Measurements from ENCODE around the gene SPAG6.
"Not testable (repeated sequence)": the region's sequence is repeated elsewhere in the genome, so short reads cannot be mapped to it uniquely, and the experiment has no call there.

SPAG6 gene

DNA sequence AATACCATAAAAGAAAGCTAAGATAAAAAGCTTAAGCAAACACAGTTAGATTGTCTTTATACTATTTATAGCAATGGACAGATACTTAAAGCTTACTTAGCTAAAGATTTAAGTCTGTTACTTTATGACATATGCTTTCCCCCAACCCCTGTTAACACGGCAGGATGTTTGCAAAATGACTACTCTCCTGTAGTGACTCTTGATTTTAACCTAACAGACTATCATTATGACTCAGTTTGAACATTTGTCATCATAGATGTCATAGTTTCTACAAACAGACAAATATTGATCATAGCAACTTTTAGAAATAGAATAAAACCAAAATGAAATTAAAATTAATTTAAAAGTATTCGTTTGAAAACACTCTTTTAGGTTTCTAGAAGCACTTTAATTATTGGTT is 36.9 kb upstream of the SPAG6 start:
- no peaks in the 10 kb centered on the region for H3K27me3 ChIP-seq (ENCODE audit: insufficient read depth, poor library complexity, severe bottlenecking)
- no peak overlapping the region for H3K27ac ChIP-seq (replicated peaks)
- DNase-seq (ENCODE audit: low read depth in 1 of 2, low spot score in 1 of 2), result no peak
- H3K4me3 ChIP-seq (replicated peaks; ENCODE audit: insufficient read depth, low read length), result no peak overlapping the region
- TF ChIP-seq, protein P1, sequence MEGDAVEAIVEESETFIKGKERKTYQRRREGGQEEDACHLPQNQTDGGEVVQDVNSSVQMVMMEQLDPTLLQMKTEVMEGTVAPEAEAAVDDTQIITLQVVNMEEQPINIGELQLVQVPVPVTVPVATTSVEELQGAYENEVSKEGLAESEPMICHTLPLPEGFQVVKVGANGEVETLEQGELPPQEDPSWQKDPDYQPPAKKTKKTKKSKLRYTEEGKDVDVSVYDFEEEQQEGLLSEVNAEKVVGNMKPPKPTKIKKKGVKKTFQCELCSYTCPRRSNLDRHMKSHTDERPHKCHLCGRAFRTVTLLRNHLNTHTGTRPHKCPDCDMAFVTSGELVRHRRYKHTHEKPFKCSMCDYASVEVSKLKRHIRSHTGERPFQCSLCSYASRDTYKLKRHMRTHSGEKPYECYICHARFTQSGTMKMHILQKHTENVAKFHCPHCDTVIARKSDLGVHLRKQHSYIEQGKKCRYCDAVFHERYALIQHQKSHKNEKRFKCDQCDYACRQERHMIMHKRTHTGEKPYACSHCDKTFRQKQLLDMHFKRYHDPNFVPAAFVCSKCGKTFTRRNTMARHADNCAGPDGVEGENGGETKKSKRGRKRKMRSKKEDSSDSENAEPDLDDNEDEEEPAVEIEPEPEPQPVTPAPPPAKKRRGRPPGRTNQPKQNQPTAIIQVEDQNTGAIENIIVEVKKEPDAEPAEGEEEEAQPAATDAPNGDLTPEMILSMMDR (IDR thresholded peaks at IDR 0.05; ENCODE audit: insufficient read depth, low read length), result no peak
- TF ChIP-seq POLR2AphosphoS5 (IDR thresholded peaks at IDR 0.05; ENCODE audit: low read depth) (no peak), GABPA (IDR thresholded peaks at IDR 0.05; ENCODE audit: low read depth) (no peak), SPI1 (IDR thresholded peaks at IDR 0.05; ENCODE audit: borderline replicate concordance, low read depth) (no peak)
- TF ChIP-seq, protein P2, sequence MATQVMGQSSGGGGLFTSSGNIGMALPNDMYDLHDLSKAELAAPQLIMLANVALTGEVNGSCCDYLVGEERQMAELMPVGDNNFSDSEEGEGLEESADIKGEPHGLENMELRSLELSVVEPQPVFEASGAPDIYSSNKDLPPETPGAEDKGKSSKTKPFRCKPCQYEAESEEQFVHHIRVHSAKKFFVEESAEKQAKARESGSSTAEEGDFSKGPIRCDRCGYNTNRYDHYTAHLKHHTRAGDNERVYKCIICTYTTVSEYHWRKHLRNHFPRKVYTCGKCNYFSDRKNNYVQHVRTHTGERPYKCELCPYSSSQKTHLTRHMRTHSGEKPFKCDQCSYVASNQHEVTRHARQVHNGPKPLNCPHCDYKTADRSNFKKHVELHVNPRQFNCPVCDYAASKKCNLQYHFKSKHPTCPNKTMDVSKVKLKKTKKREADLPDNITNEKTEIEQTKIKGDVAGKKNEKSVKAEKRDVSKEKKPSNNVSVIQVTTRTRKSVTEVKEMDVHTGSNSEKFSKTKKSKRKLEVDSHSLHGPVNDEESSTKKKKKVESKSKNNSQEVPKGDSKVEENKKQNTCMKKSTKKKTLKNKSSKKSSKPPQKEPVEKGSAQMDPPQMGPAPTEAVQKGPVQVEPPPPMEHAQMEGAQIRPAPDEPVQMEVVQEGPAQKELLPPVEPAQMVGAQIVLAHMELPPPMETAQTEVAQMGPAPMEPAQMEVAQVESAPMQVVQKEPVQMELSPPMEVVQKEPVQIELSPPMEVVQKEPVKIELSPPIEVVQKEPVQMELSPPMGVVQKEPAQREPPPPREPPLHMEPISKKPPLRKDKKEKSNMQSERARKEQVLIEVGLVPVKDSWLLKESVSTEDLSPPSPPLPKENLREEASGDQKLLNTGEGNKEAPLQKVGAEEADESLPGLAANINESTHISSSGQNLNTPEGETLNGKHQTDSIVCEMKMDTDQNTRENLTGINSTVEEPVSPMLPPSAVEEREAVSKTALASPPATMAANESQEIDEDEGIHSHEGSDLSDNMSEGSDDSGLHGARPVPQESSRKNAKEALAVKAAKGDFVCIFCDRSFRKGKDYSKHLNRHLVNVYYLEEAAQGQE (IDR thresholded peaks at IDR 0.05; ENCODE audit: insufficient replicate concordance, low read depth), result no peak

DNA sequence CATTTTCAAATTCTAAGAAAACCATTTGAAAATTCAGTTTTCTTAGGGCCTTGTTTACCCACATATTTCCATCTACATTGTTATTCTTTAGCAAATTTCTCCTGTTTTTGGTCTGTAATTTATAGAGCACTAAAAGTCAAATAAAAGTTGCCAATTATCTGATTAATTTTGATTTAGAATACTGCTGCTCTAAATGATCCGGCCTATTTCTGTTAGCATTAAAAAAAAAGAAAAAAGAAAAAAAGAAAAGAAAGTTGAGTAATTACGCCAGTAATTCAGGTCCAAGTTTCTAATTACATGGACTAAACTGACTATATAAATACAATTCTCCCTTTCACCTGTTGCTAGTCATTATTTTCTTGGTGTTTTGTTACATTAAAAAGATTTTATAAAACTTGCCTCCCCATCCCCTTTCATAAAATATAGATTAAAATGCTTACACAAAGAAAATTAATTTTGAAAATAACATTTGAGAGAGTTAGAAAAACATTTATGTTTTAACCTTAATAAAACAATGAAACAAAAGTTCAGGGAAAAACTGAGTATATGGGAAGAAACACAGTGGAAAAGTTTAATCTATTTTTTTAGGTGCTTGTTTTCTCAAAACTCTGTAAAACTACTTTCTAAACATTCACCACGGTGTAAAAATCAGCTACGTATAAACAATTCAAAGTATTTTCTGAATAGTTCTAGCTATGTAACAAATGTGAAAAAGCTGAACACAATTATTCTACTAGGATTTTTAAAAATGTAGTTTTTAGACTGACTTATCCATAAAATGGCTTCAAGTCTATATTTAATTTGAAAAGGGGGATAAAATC is 35.9 kb upstream of the SPAG6 start:
- Histone ChIP-seq H3K27me3 (ENCODE audit: insufficient read depth, poor library complexity, severe bottlenecking) (no peaks in the 10 kb centered on the region), H3K27ac (replicated peaks) (no peak overlapping the region), H3K4me3 (replicated peaks; ENCODE audit: insufficient read depth, low read length) (no peak overlapping the region)
- TF ChIP-seq, protein P1 (IDR thresholded peaks at IDR 0.05; ENCODE audit: insufficient read depth, low read length), result no peak
- TF ChIP-seq SPI1 (IDR thresholded peaks at IDR 0.05; ENCODE audit: borderline replicate concordance, low read depth), result no peak
- TF ChIP-seq, protein P2 (IDR thresholded peaks at IDR 0.05; ENCODE audit: insufficient replicate concordance, low read depth), result no peak
- no peak for TF ChIP-seq POLR2AphosphoS5 (IDR thresholded peaks at IDR 0.05; ENCODE audit: low read depth)
- TF ChIP-seq GABPA (IDR thresholded peaks at IDR 0.05; ENCODE audit: low read depth), result no peak
- DNase-seq (ENCODE audit: low read depth in 1 of 2, low spot score in 1 of 2), result no peak

DNA sequence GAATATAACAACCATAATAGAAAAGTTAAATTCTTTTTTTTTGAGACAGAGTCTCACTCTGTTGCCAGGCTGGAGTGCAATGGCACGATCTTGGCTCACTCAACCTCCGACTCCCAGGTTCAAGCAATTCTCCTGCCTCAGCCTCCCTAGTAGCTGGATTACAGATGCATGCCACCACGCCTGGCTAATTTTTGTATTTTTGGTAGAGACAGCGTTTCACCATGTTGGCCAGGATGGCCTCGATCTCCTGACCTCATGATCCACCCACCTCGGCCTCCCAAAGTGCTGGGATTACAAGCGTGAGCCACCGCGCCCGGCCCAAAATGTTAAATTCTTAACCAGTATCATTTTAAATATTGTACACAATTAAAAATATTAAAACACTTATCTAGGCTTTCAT is 35.3 kb upstream of the SPAG6 start:
- not testable (repeated sequence) for H3K4me3 ChIP-seq (replicated peaks; ENCODE audit: insufficient read depth, low read length); H3K27ac ChIP-seq (replicated peaks); DNase-seq (ENCODE audit: low read depth in 1 of 2, low spot score in 1 of 2); H3K27me3 ChIP-seq (ENCODE audit: insufficient read depth, poor library complexity, severe bottlenecking)

DNA sequence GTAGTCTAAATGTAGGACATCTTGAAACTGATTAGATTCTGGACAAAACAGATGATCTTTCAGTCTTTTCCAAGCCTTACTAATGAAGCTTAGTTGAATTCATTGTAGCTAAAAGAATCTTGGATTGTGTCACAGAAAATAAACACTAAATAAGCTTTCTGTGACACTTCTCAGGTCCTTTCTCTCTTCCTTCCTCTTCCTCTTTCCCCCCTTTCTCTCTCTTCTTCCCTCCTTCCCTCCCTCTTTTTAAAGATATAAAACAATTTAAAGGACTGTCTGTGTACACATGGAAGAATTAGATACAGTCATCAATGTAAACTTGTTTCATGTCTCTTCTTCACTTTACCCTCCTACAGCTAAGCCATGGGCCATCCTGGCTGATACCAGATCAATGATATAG is 34.4 kb upstream of the SPAG6 start:
- H3K27me3 ChIP-seq (ENCODE audit: insufficient read depth, poor library complexity, severe bottlenecking), result no peaks in the 10 kb centered on the region
- no peak for DNase-seq (ENCODE audit: low read depth in 1 of 2, low spot score in 1 of 2)
- no peak overlapping the region for H3K27ac ChIP-seq (replicated peaks)
- no peak for TF ChIP-seq POLR2AphosphoS5 (IDR thresholded peaks at IDR 0.05; ENCODE audit: low read depth)
- 0 out of 2 replicates have a peak, but pooled peaks have one; percentile 3 for TF ChIP-seq SPI1 (IDR thresholded peaks at IDR 0.05; ENCODE audit: borderline replicate concordance, low read depth)
- H3K4me3 ChIP-seq (replicated peaks; ENCODE audit: insufficient read depth, low read length), result no peak overlapping the region

DNA sequence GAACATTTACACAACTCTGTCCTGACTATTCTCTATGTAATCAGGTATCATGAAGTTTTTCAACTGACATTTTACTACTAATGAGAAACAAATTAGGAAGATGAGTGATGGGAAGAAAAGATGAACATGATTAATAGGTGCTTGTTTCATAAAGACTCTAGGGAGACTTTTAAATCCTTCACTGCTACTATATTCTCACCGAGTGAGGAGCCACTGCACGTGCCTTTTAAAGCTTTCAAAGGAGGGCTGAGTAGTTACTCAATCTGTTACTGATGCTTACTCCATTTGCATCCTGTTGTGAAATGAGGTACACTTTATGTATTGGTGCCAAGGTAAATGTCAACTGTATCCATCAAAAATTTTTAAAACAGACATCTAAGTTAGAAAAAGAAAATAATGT is 30.4 kb upstream of the SPAG6 start:
- Histone ChIP-seq H3K27me3 (ENCODE audit: insufficient read depth, poor library complexity, severe bottlenecking) (no peaks in the 10 kb centered on the region), H3K27ac (replicated peaks) (no peak overlapping the region), H3K4me3 (replicated peaks; ENCODE audit: insufficient read depth, low read length) (no peak overlapping the region)
- DNase-seq (ENCODE audit: low read depth in 1 of 2, low spot score in 1 of 2), result no peak
- TF ChIP-seq, protein P1 (IDR thresholded peaks at IDR 0.05; ENCODE audit: insufficient read depth, low read length), result no peak
- TF ChIP-seq GABPA (IDR thresholded peaks at IDR 0.05; ENCODE audit: low read depth) (no peak), POLR2AphosphoS5 (IDR thresholded peaks at IDR 0.05; ENCODE audit: low read depth) (no peak), SPI1 (IDR thresholded peaks at IDR 0.05; ENCODE audit: borderline replicate concordance, low read depth) (no peak)
- TF ChIP-seq, protein P2 (IDR thresholded peaks at IDR 0.05; ENCODE audit: insufficient replicate concordance, low read depth), result no peak

Measured in HL-60 (cell line).